Tibial nerve (tissue), 4 donors: Measurements from ENCODE around the gene IFNK.

Experiments
- EP300 ChIP-seq, 2 donors: sonication (generic); formaldehyde crosslinking; IDR thresholded peaks; one replicate each; pipeline ENCODE4 v1.6.1; 2017; ENCODE audit warnings: antibody characterized with exemption in 2 of 2, mild to moderate bottlenecking in 1 of 2
- POLR2A ChIP-seq, 2 donors: fragments of 450-650 bp; IDR thresholded peaks; one replicate each; pipeline ENCODE4 v1.6.1; 2017; ENCODE audit warnings: antibody characterized with exemption in 2 of 2, mild to moderate bottlenecking in 2 of 2, moderate library complexity in 2 of 2
- TF ChIP-seq, protein P1 (sequence below), 5 experiments: fragments of 200-600 bp in 3 of 5; fragments of 450-650 bp in 2 of 5; sonication (generic) in 3 of 5; IDR thresholded peaks; one replicate each; pipeline ENCODE4 v1.5.1; 2016 to 2019; ENCODE audit warnings: antibody characterized with exemption in 5 of 5, mild to moderate bottlenecking in 3 of 5, moderate library complexity in 2 of 5

DNA sequence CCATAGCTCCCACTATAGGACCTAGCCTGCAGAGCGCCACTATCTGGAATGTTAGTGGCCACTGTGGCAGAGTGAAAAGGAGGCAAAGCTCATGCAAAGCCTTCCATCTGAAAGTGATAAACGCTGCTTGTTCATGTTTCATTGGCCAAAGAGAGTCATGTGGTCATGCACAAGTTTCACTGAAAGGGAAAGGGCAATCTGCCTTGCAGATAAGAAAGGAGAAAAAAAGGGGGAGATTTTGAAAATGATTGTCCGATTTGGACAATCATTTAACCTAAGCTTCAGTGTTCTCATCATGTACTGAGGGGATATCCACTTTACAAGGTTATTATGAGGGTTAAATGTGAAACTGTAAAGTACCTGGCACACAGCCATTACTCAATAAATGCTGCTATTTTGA is 14.6 kb downstream of the IFNK start:
- TF ChIP-seq, protein P1, sequence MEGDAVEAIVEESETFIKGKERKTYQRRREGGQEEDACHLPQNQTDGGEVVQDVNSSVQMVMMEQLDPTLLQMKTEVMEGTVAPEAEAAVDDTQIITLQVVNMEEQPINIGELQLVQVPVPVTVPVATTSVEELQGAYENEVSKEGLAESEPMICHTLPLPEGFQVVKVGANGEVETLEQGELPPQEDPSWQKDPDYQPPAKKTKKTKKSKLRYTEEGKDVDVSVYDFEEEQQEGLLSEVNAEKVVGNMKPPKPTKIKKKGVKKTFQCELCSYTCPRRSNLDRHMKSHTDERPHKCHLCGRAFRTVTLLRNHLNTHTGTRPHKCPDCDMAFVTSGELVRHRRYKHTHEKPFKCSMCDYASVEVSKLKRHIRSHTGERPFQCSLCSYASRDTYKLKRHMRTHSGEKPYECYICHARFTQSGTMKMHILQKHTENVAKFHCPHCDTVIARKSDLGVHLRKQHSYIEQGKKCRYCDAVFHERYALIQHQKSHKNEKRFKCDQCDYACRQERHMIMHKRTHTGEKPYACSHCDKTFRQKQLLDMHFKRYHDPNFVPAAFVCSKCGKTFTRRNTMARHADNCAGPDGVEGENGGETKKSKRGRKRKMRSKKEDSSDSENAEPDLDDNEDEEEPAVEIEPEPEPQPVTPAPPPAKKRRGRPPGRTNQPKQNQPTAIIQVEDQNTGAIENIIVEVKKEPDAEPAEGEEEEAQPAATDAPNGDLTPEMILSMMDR (IDR thresholded peaks at IDR 0.05) = no peak
- TF ChIP-seq POLR2A (IDR thresholded peaks at IDR 0.05) (no peak), EP300 (IDR thresholded peaks at IDR 0.05) (no peak)
